Left colon (tissue), 2 donors: ENCODE measurements around the gene THADA. TPM values are rescaled to one million over a fixed set of nuclear protein-coding genes. Genes with fewer than 3 reads are reported as not detected.

ENCODE experiments used
- ATAC-seq: fragments of 200-7000 bp; cut with Tn5 transposase; one replicate; pipeline ENCODE4 v1.9.1; 2020; ENCODE audit warnings: mild to moderate bottlenecking, moderate library complexity
- DNase-seq, 2 donors: peaks; one replicate each; pipeline ENCODE4 v3.0.0-alpha.2; 2020
- intact Hi-C, 2 donors: fragments of 100-400 bp; cut with DNase I in 1 of 2; cut with micrococcal nuclease in 1 of 2; formaldehyde crosslinking; loops; one replicate each; pipeline versions ENCODE4 v1.11.2 to v1.14.0; 2022; cut with DNase I, micrococcal nuclease
- total RNA-seq, 2 donors: library from RNA; stranded (reverse); fragmentation: NEBNext Ultra II Directional; extraction: Animal tissue kit (Norgen Biotek cat#: 25700); gene quantifications; one replicate each; pipeline ENCODE4 v1.2.1, GENCODE V29; 2021
- donor health status: DM: no; HTN: no; CAD: no.
- donor health status: DM: yes; HTN: yes; CAD: no.

THADA gene
- total RNA-seq, 2 donors from 2014 or later, result 18.7 to 20.3 TPM

DNA sequence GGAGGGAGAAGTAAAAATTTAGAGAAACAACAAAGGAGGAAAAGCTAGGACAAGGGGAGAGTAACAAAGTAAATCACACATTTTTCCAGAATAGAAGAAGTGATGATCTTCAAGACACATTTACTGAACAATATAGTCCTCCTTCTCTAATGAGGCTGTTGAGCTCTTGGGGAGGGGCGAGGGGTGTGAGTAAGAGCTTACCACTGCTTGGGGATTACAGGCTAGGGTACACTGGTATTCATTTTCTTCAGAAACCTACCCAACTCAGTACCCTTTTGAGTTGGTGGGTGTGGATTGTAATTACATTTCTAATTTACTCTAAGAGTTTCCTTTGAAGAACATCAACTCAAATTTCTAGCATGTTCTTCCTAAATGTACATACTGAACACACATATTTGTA, 211.7 kb downstream of the THADA start:
- intact Hi-C loops, result no loop called here
- DNase-seq (no peak), ATAC-seq (no peak)

DNA sequence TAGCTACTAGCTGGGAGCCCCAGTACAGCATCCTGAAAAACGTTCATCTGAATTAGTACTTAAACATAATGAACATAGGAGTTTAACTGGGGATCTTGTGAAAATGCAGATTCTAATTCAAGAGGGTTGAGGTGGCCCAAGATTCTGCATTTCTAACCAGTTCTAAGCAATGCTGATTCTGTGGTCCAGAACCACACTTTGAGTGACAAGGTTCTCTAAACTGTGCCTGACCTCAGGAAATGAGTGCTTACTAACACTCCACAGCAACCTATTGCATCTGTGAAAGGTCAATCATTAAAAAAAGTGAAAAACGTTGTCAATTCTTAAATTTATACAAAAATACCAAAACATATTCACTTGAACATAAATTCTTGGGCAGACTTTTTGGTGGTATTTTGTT, 212.3 kb downstream of the THADA start:
- intact Hi-C loops, result no loop called here
- no peak for ATAC-seq

GRCh38 chr2:43379494-43379893, 216.3 kb downstream of the THADA start:
- no peak for DNase-seq
- intact Hi-C loops, result no loop called here
- no peak for ATAC-seq

More for the DNA sequence above, 212.3 kb downstream of the THADA start:
- DNase-seq, result no peak

GRCh38 chr2:43377327-43377726, 218.5 kb downstream of the THADA start:
- ATAC-seq, result no peak
- no peak for DNase-seq
- intact Hi-C loops, result no loop called here

DNA sequence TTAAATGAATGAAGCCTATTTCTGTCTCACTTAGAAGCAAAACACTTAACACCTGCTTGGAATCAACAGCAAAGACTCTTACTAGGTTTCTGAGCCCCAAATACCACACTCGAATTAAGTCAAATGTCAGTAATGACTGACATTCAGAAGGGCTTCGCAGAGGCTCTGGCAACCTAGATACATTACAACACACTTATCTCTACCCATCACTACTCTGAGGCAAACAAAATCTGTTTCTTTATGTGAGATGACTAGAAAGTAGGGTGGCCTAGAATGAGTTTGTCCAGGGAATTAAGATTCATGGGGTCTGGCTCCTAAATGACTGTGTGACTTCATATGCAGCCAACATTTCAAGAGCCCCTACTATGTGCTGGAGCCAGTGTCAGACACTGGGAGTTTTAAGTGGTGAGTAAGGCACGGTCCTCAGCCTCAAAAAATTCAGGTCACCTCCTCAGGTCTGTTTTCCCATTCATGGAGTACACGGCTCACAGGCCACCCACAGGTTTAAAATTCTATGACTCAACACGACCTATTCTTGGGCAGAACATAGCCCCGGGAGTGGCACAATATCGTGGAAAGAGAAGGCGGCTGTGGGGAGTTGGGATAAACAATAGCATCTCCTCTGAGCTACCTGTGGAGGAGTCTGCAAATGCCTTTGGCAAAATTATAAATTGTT, 219.2 kb downstream of the THADA start:
- DNase-seq (no peak), ATAC-seq (no peak)
- intact Hi-C loops, result no loop called here

GRCh38 chr2:43375746-43376522, 219.9 kb downstream of the THADA start:
- intact Hi-C loops, result no loop called here

DNA sequence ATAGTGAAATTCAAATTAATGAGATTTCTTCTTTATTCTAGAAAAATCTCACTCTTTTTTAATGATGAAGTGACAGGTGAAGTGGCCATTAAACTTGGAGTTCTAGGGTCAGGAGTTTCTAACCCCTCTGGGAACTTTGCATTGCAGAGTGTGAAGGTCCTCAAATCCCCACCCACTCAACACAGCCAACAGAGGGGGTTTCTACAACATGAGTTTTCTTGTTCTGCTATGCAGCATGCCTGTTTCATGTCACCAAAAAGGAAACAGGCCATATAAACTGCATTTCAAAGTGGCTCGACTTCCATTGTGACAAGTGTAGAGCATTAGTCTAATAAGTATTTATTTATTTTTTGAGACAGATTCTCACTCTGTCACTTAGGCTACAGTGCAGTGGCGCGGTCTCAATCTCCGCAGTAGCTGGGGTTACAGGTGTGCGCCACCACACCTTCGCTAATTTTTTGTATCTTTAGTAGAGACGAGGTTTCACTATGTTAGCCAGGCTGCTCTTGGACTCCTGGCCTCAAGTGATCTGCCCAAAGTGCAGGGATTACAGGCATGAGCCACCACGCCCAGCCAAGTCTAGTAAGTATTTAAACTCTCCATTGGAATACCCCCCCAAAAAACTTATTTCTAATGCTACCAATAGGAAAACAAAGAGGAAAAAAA, 223.3 kb downstream of the THADA start:
- peak in 1 of 2 donors; percentile 16 for DNase-seq
- intact Hi-C loops, result no loop called here
- ATAC-seq, result peak; percentile 40

More at GRCh38 chr2:43375746-43376522, 219.9 kb downstream of the THADA start:
- ATAC-seq (peak; percentile 33), DNase-seq (no peak)

- intact Hi-C loops, result no loop called here
- peak; percentile 86 for ATAC-seq
- no peak for DNase-seq
Observed at GRCh38 chr2:43370705-43371104, 225.1 kb downstream of the THADA start.

DNA sequence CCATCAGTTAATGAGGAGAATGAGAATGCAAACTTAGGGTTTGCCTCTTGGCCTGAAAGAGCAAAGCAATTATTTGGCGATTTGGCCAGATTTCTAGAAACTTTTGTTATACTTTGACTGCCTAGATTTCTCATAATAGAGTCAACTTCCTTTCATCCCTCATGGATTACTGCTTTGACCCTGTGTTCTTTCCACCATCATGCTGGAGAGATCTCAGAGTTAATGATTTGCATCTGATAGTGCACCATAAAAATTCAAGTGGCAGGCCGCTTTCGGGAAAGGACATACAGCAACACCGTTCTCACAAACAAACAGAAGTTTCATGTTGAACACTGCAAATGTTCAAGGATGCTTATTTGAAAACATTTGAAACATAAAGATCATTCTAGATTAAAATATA, 225.7 kb downstream of the THADA start:
- DNase-seq (peak in 1 of 2 donors; percentile 48), ATAC-seq (peak; percentile 94)
- intact Hi-C loops, result no loop called here

- no peak for ATAC-seq
- DNase-seq, result no peak
- intact Hi-C loops, result no loop called here
Observed at GRCh38 chr2:43368483-43369385, 227.1 kb downstream of the THADA start.

GRCh38 chr2:43367012-43367782, 228.6 kb downstream of the THADA start:
- intact Hi-C loops, result no loop called here
- DNase-seq (no peak), ATAC-seq (no peak)

GRCh38 chr2:43363120-43363519, 232.7 kb downstream of the THADA start:
- intact Hi-C loops, result no loop called here
- ATAC-seq (peak; percentile 40), DNase-seq (no peak)

GRCh38 chr2:43361286-43361685, 234.6 kb downstream of the THADA start:
- DNase-seq (no peak), ATAC-seq (no peak)
- intact Hi-C loops, result no loop called here

GRCh38 chr2:43360137-43360536, 235.7 kb downstream of the THADA start:
- intact Hi-C loops, result no loop called here
- no peak for ATAC-seq

DNA sequence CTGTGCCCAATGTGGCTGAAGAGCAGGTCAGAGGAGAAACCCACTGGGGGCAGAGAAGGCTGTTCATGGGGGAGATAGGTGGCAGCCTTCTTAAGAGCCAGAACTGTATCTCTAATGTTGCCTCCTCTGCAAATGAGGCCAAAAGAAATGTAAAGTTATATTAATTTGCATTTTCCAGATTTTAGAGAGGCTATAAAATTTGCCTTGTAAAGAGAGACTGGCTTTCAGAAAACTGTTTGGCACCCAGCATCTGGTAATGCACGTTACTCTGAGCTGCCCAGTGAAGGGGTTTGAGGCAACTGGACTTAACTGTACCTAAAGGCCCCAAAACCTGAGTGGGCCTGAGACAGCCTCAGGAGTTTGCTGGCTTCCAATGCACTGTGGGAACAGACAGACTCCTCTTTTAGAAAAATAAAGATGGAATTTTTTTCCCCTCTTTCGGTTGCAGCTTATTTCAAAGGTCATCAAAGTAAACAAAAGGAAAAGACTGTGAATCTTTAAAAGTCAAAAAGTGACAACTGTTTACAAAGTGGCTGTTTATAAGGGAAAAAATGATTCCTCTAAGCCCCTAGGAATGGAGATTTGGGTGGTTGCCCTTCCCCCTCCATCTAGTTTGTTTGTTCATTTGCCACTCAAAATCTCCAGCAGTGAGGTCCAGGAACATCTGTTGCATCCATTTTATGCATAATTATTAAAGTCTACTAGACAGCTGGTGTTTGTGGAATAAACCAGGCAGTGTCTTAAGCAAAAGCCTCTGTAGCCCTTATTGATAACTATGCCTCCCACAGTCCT, 237.2 kb downstream of the THADA start:
- no peak for DNase-seq
- ATAC-seq, result no peak

More at GRCh38 chr2:43360137-43360536, 235.7 kb downstream of the THADA start:
- DNase-seq, result no peak

DNA sequence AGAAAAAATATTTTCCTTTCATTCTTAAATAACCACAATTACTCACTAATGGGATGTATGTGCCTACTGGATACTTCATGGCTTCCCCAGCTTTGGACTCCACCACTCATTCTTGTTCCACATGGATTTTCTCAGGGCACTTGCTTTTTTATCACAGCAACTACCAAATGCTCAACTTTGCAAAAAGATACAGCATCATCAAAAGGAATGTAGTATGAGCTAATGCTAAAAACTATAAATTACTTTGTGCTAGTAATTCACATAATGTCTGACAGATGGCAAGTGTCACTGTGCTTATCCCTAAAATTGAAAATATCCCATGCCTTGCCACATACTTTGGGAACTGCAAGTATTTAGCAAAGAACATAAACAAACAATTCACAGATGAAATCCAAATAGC, 239.1 kb downstream of the THADA start:
- no peak for DNase-seq
- intact Hi-C loops, result no loop called here
- ATAC-seq, result no peak

More for the DNA sequence above, 237.2 kb downstream of the THADA start:
- intact Hi-C loops, result no loop called here

GRCh38 chr2:43355399-43355798, 240.4 kb downstream of the THADA start:
- DNase-seq (no peak), ATAC-seq (no peak)
- intact Hi-C loops, result no loop called here
